Measurements from ENCODE around the gene PLXNB1.
"Not testable (repeated sequence)": the region's sequence is repeated elsewhere in the genome, so short reads cannot be mapped to it uniquely, and the experiment has no call there.

Gene PLXNB1

GRCh38 chr3:48405971-48406370 is 23.9 kb downstream of the PLXNB1 start:
- no peak for DNase-seq (ENCODE audit: low spot score)

GRCh38 chr3:48405343-48405881 is 24.5 kb downstream of the PLXNB1 start:
- peak; percentile 55 for DNase-seq (ENCODE audit: low spot score)

DNA sequence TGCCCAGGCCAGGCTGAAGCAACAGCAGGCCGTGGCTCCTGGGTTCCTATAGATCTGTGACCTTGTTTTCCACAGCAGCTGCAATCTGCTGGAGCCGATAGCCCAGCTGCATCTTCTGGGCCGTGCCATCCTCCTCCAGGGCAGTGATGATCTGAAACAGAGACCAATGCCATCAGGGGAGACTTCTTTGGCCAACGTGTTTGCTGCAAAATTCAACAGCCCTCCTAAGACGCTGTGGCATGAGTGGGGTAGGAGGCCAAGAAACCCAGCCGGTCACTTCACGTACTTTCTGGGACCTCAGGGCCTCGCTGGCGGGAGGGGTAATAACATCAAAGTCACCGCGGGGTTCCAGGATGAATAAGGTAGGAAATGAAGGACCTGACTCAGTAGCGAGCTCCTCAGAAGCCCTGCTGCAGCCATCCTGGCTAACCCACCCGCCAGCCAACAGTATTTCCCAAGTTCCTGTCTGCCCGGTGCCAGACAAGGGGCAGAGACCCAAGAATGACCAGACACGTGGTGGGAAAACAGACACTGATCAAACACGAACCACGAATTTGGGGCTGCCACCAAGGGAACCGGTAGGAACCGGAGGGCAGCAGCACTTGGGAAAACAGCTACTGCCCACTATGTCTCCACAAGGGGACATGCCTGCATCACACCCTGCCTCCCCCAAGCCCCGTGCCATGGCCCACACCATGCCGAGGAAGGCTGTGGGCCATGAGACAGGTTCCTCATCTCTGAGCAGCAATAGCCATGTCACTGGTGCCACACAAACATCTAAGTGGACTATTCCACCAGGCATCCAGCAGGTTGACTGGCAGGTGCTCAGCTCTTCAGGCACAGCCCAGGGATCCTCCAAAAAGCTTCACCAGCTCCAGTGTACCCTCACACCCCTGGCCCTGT is 25.2 kb downstream of the PLXNB1 start:
- no peak for DNase-seq (ENCODE audit: low spot score)

DNA sequence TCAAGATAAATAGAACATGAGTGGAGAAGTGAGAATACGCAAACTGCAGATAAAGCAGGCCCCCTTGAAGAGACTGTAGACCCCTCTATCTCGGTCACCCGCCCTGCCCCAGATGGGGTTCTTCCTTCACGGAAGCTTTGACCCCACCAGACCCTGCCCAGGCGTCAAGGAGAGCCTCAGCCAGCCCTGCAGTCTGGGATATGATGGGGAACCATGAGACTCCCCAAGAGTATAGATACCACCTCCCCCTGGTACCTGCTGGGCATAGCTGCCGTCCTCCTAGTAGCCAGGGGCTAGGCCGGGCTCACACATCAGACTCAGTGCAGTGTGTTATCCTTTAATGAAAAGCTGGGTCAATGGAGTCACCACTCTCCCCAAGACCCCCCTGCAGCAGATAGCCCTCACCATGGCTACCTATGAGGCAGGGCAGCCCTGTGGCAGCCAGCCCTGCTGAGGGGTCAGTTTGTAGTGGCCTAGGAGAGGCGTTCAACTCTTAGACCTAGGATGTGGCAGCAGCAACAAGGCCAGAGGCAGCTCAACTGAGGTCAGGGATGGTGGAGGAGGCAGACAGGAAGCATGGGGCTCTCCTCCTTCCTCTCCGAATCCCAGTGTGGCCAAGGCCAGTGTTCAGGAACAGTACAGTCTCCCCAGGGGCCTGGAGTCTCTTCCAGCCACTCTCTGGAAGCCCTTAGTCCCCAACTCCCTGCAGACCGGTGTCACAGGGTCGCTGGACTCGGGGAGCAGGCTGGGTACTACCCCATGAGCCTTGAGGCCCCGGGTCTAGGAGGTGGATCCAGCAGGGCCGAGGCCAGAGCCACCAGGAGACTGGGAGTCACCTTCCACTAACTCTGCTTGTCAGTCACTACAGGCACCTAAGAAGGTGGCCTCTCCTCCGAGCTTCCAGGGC is 26.1 kb downstream of the PLXNB1 start:
- no peak for DNase-seq (ENCODE audit: low spot score)

DNA sequence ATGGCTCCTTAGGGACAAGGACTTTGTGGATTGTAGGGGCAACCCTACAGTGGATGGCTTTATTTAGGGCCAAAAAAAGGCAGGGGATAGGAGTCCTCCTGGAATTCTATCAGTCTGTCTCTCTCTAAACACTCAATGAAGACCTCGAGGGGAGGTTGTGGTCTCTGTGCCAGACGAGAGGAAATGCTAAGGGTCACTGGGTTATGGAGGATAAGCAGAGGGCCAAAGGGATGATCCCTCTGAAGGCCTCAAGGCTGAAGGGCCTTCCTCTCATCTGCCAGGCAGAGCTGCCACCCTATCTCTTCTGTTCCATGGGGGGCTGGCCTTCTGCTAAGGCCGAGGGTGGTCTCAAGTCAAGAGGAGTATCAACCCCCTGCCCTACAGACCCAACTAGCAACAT is 27.0 kb downstream of the PLXNB1 start:
- no peak for DNase-seq (ENCODE audit: low spot score)

DNA sequence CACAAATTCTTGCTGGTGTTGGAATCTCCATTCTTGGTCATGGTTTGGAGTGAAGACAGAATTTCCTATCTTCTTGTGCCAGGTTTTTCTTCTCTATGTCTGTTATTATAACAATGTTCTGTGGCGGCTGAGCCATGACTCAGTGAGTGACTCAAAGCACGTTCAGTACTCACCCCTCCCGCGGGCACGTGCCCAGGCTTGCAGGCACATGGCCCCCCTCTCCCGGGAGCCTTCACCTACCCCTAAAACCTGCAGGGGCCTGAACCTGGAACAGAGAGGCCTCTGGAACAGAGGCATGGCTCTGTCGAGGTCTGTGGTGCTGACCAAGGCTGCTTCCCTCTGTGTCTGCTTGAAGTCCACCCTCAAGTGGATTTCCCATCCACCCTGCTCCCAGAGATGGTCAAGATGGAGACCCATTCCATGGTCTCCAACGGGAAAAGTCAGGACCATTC is 27.6 kb downstream of the PLXNB1 start:
- DNase-seq (ENCODE audit: low spot score) = peak; percentile 63

GRCh38 chr3:48401434-48401901 is 28.4 kb downstream of the PLXNB1 start:
- not testable (repeated sequence) for DNase-seq (ENCODE audit: low spot score)

DNA sequence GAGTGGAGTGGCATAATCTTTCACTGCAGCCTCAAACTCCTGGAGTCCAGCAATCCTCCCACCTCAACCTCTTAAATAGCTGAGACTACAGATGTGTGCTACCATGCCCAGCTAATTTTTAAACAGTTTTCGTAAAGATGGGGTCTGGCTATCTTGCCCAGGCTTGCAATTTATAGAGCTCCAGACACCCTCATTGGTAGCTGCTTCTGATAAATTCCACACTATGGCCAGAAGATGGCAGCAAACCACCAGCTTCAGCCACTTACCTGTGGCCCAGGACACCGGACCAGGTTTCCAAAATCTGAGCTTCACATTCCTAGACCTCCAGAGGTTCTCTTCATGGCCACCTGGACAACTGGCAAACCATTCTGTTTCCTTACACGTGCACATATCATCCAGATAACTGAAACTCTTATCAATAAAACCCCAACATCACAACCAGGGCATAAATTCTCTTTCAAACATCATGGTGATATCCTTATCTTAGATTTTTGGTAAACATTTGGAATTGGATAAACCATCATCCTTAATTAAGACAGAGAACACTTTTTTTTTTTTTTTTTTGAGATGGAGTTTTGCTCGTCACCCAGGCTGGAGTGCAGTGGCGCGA is 29.0 kb downstream of the PLXNB1 start:
- DNase-seq (ENCODE audit: low spot score) = peak; percentile 62

GRCh38 chr3:48399387-48400172 is 30.3 kb downstream of the PLXNB1 start:
- no peak for DNase-seq (ENCODE audit: low spot score)

DNA sequence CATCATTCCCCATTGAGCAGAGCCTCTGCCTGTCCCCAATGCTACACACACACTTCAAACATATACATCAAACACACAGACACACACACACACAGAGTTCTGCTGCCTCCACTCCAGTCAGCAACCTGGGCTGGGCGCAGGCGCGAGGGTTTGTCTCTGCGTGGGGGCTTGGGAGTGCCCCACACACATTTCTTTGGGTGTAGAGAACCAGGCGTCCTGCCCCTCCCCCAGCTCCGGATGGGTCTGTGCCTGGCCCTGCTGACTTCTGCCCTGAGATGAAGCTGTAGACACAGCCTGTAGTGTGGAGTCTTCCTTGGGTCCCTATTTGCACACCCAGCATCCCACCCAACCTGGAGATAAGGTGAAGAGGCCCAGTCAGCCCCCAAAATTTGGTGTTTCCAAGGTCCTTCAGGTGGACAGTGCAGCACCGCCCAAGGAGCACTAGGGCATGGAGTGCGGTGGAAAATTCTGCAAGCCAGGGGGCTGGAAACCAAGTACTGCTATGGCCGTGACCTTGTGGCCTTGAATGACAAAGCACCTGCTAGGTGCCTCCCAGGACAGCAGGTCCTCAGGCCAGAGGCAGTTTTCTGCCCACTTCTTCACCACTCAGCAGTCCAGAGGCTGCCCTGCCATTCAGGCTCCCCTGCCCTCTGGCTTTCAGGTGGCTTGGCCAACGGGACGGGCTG is 31.0 kb downstream of the PLXNB1 start:
- no peak for DNase-seq (ENCODE audit: low spot score)

GRCh38 chr3:48397767-48398681 is 31.9 kb downstream of the PLXNB1 start:
- DNase-seq (ENCODE audit: low spot score) = no peak

- DNase-seq (ENCODE audit: low spot score) = no peak
Observed at GRCh38 chr3:48395714-48396113, 34.2 kb downstream of the PLXNB1 start.

GRCh38 chr3:48394391-48394790 is 35.5 kb downstream of the PLXNB1 start:
- no peak for DNase-seq (ENCODE audit: low spot score)

- no peak for DNase-seq (ENCODE audit: low spot score)
Observed at GRCh38 chr3:48388966-48389365, 40.9 kb downstream of the PLXNB1 start.

DNA sequence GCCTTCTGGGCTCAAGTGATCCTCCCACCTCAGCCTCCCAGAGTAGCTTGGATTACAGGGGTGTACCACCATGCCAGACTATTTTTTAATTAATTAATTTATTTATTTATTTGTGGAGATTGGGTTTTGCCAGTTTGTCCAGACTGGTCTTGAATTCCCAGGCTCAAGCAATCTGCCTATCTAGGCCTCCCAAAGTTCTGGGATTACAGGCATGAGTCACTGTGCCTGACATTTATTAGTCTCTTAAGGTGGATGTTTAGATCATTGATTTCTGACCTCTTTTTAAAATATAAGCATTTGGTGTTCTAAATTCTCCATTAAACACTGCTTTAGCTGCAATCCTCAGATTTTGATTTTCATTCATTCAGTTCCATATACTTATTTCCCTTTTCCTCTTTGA is 42.3 kb downstream of the PLXNB1 start:
- DNase-seq (ENCODE audit: low spot score) = no peak

- no peak for DNase-seq (ENCODE audit: low spot score)
Observed at GRCh38 chr3:48372862-48373435, 56.9 kb downstream of the PLXNB1 start.

DNA sequence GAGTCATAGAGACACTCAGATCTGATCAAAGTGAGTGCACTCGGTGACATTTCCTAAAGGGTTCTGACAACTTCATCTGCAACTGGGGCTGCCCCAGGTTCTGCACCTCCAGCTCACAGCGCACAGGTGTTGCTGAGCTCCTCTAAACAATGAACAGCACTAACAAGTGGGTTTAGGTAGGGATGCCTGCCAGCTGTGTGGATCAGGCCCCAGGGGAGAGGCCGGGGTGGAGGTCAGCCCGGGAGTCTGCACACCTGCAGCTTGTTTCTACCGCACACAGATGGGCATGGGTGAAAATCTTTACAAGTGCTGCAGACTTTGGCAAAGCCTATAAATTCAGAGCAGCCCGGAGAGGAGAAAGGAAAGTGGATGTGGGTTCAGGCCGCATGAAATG is 57.5 kb downstream of the PLXNB1 start:
- no peak for DNase-seq (ENCODE audit: low spot score)

DNA sequence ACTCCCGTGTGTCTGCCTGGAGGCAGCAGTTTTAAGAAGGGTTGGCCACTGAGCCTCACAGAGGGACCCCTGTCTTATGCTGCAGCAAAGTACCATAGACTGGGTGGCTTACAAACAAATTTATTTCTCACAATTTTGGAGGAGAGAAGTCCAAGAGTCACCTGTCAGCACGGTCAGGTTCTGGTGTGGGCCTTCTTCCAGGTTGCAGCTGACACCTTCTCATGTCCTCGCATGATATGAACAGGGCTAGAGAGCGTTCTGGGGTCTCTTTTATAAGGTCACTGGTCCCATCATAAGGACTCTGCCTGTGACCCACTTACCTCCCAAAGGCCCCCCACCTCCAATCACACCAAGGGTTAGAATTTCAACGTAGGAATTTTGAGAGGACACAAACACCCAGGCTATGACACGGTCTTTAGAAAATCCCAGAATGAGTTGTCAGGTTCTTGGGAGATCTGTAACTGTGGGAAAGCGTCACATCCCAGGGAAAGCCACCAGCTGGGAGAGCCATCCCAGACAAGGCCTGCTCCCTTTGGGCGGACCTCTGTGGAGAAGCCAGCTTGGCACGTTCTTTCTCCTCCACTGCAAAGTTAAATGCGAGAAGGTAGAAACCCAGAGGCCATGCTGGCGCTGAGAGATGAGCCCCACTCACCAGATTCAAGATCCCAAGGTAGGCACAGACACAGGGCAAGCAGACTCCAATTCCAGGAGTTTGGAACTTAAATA is 58.1 kb downstream of the PLXNB1 start, which contains the start of gene FBXW12:
Gene FBXW12 (plus strand): TSS at position 569 of the 726 bp plus-strand sequence. CDS start 549 bp downstream, outside the sequence.
- no peak for DNase-seq (ENCODE audit: low spot score)

Data from left forelimb (tissue), 1 donor.